ENCODE data around the gene IL25. TPM values are rescaled to one million over a fixed set of nuclear protein-coding genes. Genes with fewer than 3 reads are reported as not detected.

IL25 gene
- total and polyA plus RNA-seq, 2 of the 4 experiments (the other 2 are of a cell fraction) = not detected

DNA sequence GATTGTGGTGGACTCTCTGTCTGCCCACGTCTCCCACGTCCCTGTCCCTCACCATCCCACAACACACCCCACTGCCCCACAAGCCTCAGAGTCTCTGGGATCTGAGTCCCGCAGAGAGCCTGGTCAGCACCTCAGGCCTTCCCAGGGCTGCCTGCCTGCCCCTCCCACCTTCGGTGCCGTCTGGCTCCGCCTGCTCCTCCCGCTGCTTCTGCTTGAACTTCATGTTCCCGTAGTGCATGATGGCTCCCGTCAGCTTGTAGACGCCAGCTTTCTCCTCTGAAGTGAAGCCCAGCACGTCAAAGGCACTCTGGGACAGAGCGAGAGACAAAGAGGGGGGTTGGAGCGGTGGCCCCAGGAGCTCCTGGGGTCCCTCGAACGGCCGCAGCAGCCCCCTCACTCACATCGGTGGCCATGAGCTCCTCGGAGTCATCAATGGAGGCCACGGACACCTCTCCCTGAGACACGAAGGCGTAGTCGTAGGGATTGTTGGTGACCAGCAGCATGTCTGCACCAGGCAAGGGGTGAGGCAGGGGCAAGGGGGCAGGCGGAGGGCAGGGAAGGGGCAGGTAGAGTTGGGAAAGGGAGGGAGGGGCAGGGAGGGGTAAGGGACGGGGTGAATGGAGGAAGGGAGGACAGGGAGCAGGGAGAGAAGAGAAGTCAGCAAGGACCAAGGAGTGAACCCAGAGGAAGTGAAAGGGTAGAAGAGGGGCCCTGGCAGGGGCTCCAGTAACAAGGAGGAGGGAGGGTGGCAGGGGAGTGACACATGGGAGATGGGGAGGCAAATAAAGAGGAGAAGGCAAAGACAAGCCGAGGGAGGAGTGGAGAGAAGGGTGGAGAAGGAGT, 29.9 kb downstream of the IL25 start:
- H4K5ac ChIP-seq (ENCODE audit: low read depth, low read length) = no peak overlapping the region
- no peak for TF ChIP-seq CHD1 (IDR thresholded peaks at IDR 0.05; ENCODE audit: low read depth, low read length)
- TF ChIP-seq, protein P1, sequence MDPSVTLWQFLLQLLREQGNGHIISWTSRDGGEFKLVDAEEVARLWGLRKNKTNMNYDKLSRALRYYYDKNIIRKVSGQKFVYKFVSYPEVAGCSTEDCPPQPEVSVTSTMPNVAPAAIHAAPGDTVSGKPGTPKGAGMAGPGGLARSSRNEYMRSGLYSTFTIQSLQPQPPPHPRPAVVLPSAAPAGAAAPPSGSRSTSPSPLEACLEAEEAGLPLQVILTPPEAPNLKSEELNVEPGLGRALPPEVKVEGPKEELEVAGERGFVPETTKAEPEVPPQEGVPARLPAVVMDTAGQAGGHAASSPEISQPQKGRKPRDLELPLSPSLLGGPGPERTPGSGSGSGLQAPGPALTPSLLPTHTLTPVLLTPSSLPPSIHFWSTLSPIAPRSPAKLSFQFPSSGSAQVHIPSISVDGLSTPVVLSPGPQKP (IDR thresholded peaks at IDR 0.05; ENCODE audit: borderline replicate concordance, low read depth, low read length) = no peak
- H3K4me3 ChIP-seq (ENCODE audit: insufficient read depth, low read depth, low read length) = no peak overlapping the region
- H4K20me1 ChIP-seq (ENCODE audit: insufficient read depth, low read length) = no peaks in the 10 kb centered on the region
- no peak overlapping the region for H2BK5ac ChIP-seq (ENCODE audit: low read depth, low read length, poor library complexity, severe bottlenecking)
- H3K9ac ChIP-seq (ENCODE audit: low read depth, low read length) = no peak overlapping the region
- ChIA-PET CTCF (no interaction called here), POLR2A (ENCODE audit: unreplicated experiment) (no interaction called here)
- ATAC-seq (ENCODE audit: low read depth) (no peak), DNase-seq (no peak)
- intact Hi-C loops (cut with micrococcal nuclease) = no loop called here
- no peaks in the 10 kb centered on the region for H3K4me1 ChIP-seq (ENCODE audit: control insufficient read depth, insufficient read depth, low read length)
- dilution Hi-C loops (cut with HindIII; ENCODE audit: low sequenced_read_pairs, unreplicated experiment) = no loop called here
- H3K14ac ChIP-seq (replicated peaks; ENCODE audit: low read depth, low read length) = no peak overlapping the region
- no peaks in the 10 kb centered on the region for H3K36me3 ChIP-seq (ENCODE audit: control insufficient read depth, insufficient read depth, low read length)
- no TSS peak for BruUV-seq (replicated peaks)
- H4K91ac ChIP-seq (ENCODE audit: insufficient read depth, low read depth, low read length) = no peak overlapping the region
- no peak overlapping the region for H3K56ac ChIP-seq (ENCODE audit: extremely low read depth, insufficient read depth, low read length)
- H3K27ac ChIP-seq (ENCODE audit: insufficient read depth, low read length) = no peak overlapping the region
- H3K4me2 ChIP-seq (ENCODE audit: low read depth, low read length) = no peak overlapping the region
- H4K8ac ChIP-seq (ENCODE audit: low read depth in 2 of 2, low read length in 2 of 2) = no peak overlapping the region
- in situ Hi-C loops (cut with MboI; ENCODE audit: low sequenced_read_pairs) = no loop called here
- H2BK20ac ChIP-seq (ENCODE audit: low read depth, low read length) = no peak overlapping the region
- peak overlapping the region; percentile 14 for H2AFZ ChIP-seq (replicated peaks; ENCODE audit: low read length, poor library complexity)
- no peak overlapping the region for H2BK120ac ChIP-seq (ENCODE audit: low read depth, low read length)
- H3K9me3 ChIP-seq (ENCODE audit: control insufficient read depth, insufficient read depth, low read length) = no peaks in the 10 kb centered on the region
- H3K27me3 ChIP-seq (ENCODE audit: control insufficient read depth, insufficient read depth, low read length) = peaks cover 38% of the 10 kb centered on the region; the same call in 1 of the 2 replicates
- H2AK5ac ChIP-seq (ENCODE audit: low read depth, low read length) = no peak overlapping the region
- no peak overlapping the region for H2AK9ac ChIP-seq (replicated peaks; ENCODE audit: low read depth, low read length, poor library complexity)
- no peak overlapping the region for H3K4ac ChIP-seq (ENCODE audit: low read depth, low read length)
- H3K23ac ChIP-seq (ENCODE audit: low read depth, low read length) = no peak overlapping the region
- no peaks in the 10 kb centered on the region for H3K79me1 ChIP-seq (ENCODE audit: low read depth in 1 of 2, low read length in 2 of 2)
- no peak overlapping the region for H2BK15ac ChIP-seq (ENCODE audit: low read depth, low read length)
- WGBS, 2 experiments (ENCODE audit: extremely low coverage in 2 of 2, insufficient read length in 1 of 2) = 29% methylated on average over 7 of the region's 25 CpGs; no CpG with 5 or more reads in 1 of the 2 experiments
- no peak overlapping the region for H3K18ac ChIP-seq (ENCODE audit: low read depth, low read length)
- H3K9me1 ChIP-seq (ENCODE audit: insufficient read depth, low read length) = peaks cover 2% of the 10 kb centered on the region; the same call in 1 of the 2 replicates
